ENCODE data around the gene NOX3.

Gene NOX3

GRCh38 chr6:155383913-155384312, 71.7 kb downstream of the NOX3 start:
- no peak for TF ChIP-seq SNAI2 (CRISPR knock-in tag; IDR thresholded peaks at IDR 0.05)
- TF ChIP-seq ZFP3 (CRISPR knock-in tag; IDR thresholded peaks at IDR 0.05): no peak
- TF ChIP-seq ZNF565 (CRISPR knock-in tag; conservative IDR thresholded peaks at IDR 0.05; ENCODE audit: low read depth): no peak
- TF ChIP-seq ZC3H10 (CRISPR knock-in tag; IDR thresholded peaks at IDR 0.05): no peak
- no peak for TF ChIP-seq BACH2 (CRISPR knock-in tag; IDR thresholded peaks at IDR 0.05; ENCODE audit: borderline replicate concordance)
- no peak for TF ChIP-seq ESRRG (CRISPR knock-in tag; IDR thresholded peaks at IDR 0.05)
- TF ChIP-seq ZFP30 (CRISPR knock-in tag; IDR thresholded peaks at IDR 0.05): no peak
- no peak for TF ChIP-seq PATZ1 (CRISPR knock-in tag; IDR thresholded peaks at IDR 0.05; ENCODE audit: borderline replicate concordance)
- TF ChIP-seq ZNF70 (CRISPR knock-in tag; IDR thresholded peaks at IDR 0.05): no peak
- TF ChIP-seq TOX (CRISPR knock-in tag; IDR thresholded peaks at IDR 0.05; ENCODE audit: borderline replicate concordance): no peak
- TF ChIP-seq POU6F1 (CRISPR knock-in tag; IDR thresholded peaks at IDR 0.05; ENCODE audit: borderline replicate concordance, low read depth): no peak
- no peak for TF ChIP-seq TCF4 (CRISPR knock-in tag; IDR thresholded peaks at IDR 0.05; ENCODE audit: borderline replicate concordance)
- TF ChIP-seq GLIS3 (CRISPR knock-in tag; IDR thresholded peaks at IDR 0.05): no peak
- no peak for TF ChIP-seq OSR1 (CRISPR knock-in tag; IDR thresholded peaks at IDR 0.05)
- ATAC-seq: no peak

- ATAC-seq: no peak
- TF ChIP-seq PATZ1 (CRISPR knock-in tag; IDR thresholded peaks at IDR 0.05; ENCODE audit: borderline replicate concordance) (no peak), ZC3H10 (CRISPR knock-in tag; IDR thresholded peaks at IDR 0.05) (no peak), ISL1 (CRISPR knock-in tag; IDR thresholded peaks at IDR 0.05) (no peak), OSR1 (CRISPR knock-in tag; IDR thresholded peaks at IDR 0.05) (no peak), PPARA (CRISPR knock-in tag; IDR thresholded peaks at IDR 0.05; ENCODE audit: borderline replicate concordance) (no peak), GLIS3 (CRISPR knock-in tag; IDR thresholded peaks at IDR 0.05) (no peak), BACH2 (CRISPR knock-in tag; IDR thresholded peaks at IDR 0.05; ENCODE audit: borderline replicate concordance) (no peak), TCF4 (CRISPR knock-in tag; IDR thresholded peaks at IDR 0.05; ENCODE audit: borderline replicate concordance) (no peak), ARNTL (CRISPR knock-in tag; IDR thresholded peaks at IDR 0.05; ENCODE audit: borderline replicate concordance, low read depth) (no peak), POU6F1 (CRISPR knock-in tag; IDR thresholded peaks at IDR 0.05; ENCODE audit: borderline replicate concordance, low read depth) (no peak), ZNF8 (CRISPR knock-in tag; IDR thresholded peaks at IDR 0.05) (no peak), CSRNP3 (CRISPR knock-in tag; IDR thresholded peaks at IDR 0.05) (no peak), RARB (CRISPR knock-in tag; IDR thresholded peaks at IDR 0.05) (no peak)
These were observed 73.3 kb downstream of the NOX3 start for GRCh38 chr6:155382338-155382685.

GRCh38 chr6:155381673-155382337, 73.8 kb downstream of the NOX3 start:
- no peak for ATAC-seq
- TF ChIP-seq ZFP3 (CRISPR knock-in tag; IDR thresholded peaks at IDR 0.05) (no peak), SNAI2 (CRISPR knock-in tag; IDR thresholded peaks at IDR 0.05) (no peak), ZC3H10 (CRISPR knock-in tag; IDR thresholded peaks at IDR 0.05) (no peak), CREB5 (CRISPR knock-in tag; IDR thresholded peaks at IDR 0.05; ENCODE audit: low read depth) (no peak), PATZ1 (CRISPR knock-in tag; IDR thresholded peaks at IDR 0.05; ENCODE audit: borderline replicate concordance) (no peak), CSDC2 (CRISPR knock-in tag; IDR thresholded peaks at IDR 0.05) (no peak), ESRRG (CRISPR knock-in tag; IDR thresholded peaks at IDR 0.05) (no peak), ZNF70 (CRISPR knock-in tag; IDR thresholded peaks at IDR 0.05) (no peak)

Measured in SK-N-SH treated with all-trans-retinoic acid at 6 μM for 48 hours (cell line).